ENCODE measurements around the gene EFNA5. TPM values are rescaled to one million over a fixed set of nuclear protein-coding genes. Genes with fewer than 3 reads are reported as not detected.

EFNA5 gene
- total and polyA plus RNA-seq, 2 donors, result 1.7 to 3.6 TPM

DNA sequence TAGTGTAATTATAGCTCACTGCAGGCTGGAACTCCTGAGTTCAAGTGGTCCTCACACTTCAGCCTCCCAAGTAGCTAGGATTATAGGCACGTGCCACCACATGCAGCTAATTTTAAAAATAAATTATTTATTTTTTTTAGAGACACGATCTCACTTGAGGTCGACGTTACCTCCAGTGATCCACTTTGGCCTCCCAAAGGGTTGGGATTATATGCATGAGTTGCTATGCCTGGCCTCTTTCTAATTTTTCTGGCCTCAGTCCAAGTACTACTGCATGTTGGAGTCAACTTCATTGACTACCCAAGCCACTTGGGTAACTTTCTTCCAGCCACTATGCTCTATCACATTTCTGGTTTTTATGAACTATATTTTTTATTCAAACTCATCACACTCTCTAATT, 148.3 kb downstream of the EFNA5 start:
- Histone ChIP-seq H3K4me1 (ENCODE audit: control insufficient read depth in 2 of 2, insufficient read depth in 2 of 2, low read length in 2 of 2) (peaks cover 3 to 12% of the 10 kb centered on the region in 2 donors), H3K9me3 (ENCODE audit: control insufficient read depth in 2 of 2, insufficient read depth in 1 of 2, low read length in 1 of 2) (no peaks in the 10 kb centered on the region), H3K27me3 (ENCODE audit: control insufficient read depth in 2 of 2, insufficient read depth in 1 of 2, low read length in 1 of 2) (no peaks in the 10 kb centered on the region), H3K27ac (ENCODE audit: low read depth in 1 of 2, low read length in 1 of 2) (no peak overlapping the region), H3K4me3 (ENCODE audit: low read length in 2 of 2) (no peak overlapping the region), H3K36me3 (ENCODE audit: control insufficient read depth in 2 of 2, insufficient read depth in 2 of 2, low read length in 1 of 2) (no peaks in the 10 kb centered on the region)
- 97% methylated on average over 4 of the region's 4 CpGs for WGBS
- no peak for DNase-seq (ENCODE audit: low read depth in 6 of 9, low spot score in 9 of 9)

DNA sequence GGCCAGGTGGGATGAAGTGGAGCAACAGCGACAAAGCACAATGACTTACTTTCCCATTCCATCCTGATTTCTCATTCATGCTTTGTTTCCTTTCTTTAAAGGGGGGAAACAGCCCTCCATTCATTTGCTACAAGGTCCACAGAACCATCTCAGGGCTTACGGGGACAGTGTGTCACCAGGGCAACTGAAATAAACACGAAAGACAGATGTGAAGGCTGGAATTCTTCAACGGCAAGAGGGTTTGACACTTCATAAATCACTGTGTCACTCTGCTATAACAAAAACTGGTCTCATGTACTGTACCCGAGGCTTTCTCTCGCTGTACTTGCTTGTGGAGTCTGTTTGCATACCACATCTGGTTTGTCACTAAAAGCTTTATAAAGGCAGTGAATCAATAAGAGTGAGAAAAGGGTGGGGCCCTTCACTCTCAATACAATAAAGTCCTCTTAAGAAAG, 150.8 kb downstream of the EFNA5 start:
- Histone ChIP-seq H3K4me3 (ENCODE audit: low read length in 2 of 2) (no peak overlapping the region), H3K27ac (ENCODE audit: low read depth in 1 of 2, low read length in 1 of 2) (peak overlapping the region in 1 of 2 donors; percentile 41), H3K27me3 (ENCODE audit: control insufficient read depth in 2 of 2, insufficient read depth in 1 of 2, low read length in 1 of 2) (no peaks in the 10 kb centered on the region), H3K9me3 (ENCODE audit: control insufficient read depth in 2 of 2, insufficient read depth in 1 of 2, low read length in 1 of 2) (no peaks in the 10 kb centered on the region), H3K36me3 (ENCODE audit: control insufficient read depth in 2 of 2, insufficient read depth in 2 of 2, low read length in 1 of 2) (no peaks in the 10 kb centered on the region), H3K4me1 (ENCODE audit: control insufficient read depth in 2 of 2, insufficient read depth in 2 of 2, low read length in 2 of 2) (peaks cover 3 to 13% of the 10 kb centered on the region in 2 donors)
- 65% methylated on average over 6 of the region's 6 CpGs for WGBS
- DNase-seq (ENCODE audit: low read depth in 6 of 9, low spot score in 9 of 9), result peak in 1 of 9 donors; percentile 20

DNA sequence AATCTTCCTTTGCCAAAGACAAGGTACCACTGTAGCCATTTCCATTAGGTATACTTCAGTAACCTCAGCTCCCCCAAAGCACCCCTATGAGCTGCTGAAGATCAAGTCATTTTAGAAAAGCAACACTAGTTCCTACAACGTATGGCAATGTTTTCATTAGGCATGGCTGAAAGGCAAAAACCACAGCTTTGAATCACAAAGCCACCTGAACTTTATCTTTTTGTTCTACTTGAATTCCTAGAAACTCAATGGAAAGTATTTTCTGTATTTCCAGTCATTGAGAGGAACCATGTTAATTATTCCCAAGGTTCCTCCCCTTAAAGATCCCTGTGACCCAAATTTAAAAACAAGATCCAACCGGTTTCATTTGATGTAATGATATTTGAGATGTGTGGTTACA, 152.1 kb downstream of the EFNA5 start:
- Histone ChIP-seq H3K27ac (ENCODE audit: low read depth in 1 of 2, low read length in 1 of 2) (no peak overlapping the region), H3K36me3 (ENCODE audit: control insufficient read depth in 2 of 2, insufficient read depth in 2 of 2, low read length in 1 of 2) (no peaks in the 10 kb centered on the region), H3K27me3 (ENCODE audit: control insufficient read depth in 2 of 2, insufficient read depth in 1 of 2, low read length in 1 of 2) (no peaks in the 10 kb centered on the region), H3K9me3 (ENCODE audit: control insufficient read depth in 2 of 2, insufficient read depth in 1 of 2, low read length in 1 of 2) (no peaks in the 10 kb centered on the region), H3K4me1 (ENCODE audit: control insufficient read depth in 2 of 2, insufficient read depth in 2 of 2, low read length in 2 of 2) (peaks cover 16 to 26% of the 10 kb centered on the region in 2 donors), H3K4me3 (ENCODE audit: low read length in 2 of 2) (no peak overlapping the region)
- 81% methylated on average over 2 of the region's 2 CpGs for WGBS
- no peak for DNase-seq (ENCODE audit: low read depth in 6 of 9, low spot score in 9 of 9)

DNA sequence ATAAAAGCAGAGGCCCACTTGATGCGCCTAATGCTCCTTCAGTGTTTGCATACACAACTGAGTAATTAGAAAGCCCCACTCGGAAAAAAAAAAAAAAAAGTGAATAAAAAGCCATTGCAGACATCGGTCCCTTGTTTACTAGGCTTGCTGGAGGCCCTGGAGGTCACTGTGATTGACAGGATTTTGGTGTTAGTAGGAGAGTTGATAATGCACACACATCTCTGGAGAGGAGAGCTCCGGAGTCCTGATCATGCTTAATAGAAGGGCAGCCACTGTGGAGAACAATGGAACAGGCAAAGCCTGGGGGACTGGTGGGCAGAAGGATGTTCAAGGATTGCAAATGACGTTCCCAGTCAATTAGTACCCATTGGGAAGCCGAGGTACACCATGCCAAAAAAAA, 152.5 kb downstream of the EFNA5 start:
- no peaks in the 10 kb centered on the region for H3K9me3 ChIP-seq (ENCODE audit: control insufficient read depth in 2 of 2, insufficient read depth in 1 of 2, low read length in 1 of 2)
- no peaks in the 10 kb centered on the region for H3K27me3 ChIP-seq (ENCODE audit: control insufficient read depth in 2 of 2, insufficient read depth in 1 of 2, low read length in 1 of 2)
- no peak for DNase-seq (ENCODE audit: low read depth in 6 of 9, low spot score in 9 of 9)
- peaks cover 20 to 30% of the 10 kb centered on the region in 2 donors for H3K4me1 ChIP-seq (ENCODE audit: control insufficient read depth in 2 of 2, insufficient read depth in 2 of 2, low read length in 2 of 2)
- 90% methylated on average over 6 of the region's 6 CpGs for WGBS
- no peaks in the 10 kb centered on the region for H3K36me3 ChIP-seq (ENCODE audit: control insufficient read depth in 2 of 2, insufficient read depth in 2 of 2, low read length in 1 of 2)
- H3K4me3 ChIP-seq (ENCODE audit: low read length in 2 of 2), result no peak overlapping the region
- H3K27ac ChIP-seq (ENCODE audit: low read depth in 1 of 2, low read length in 1 of 2), result no peak overlapping the region

DNA sequence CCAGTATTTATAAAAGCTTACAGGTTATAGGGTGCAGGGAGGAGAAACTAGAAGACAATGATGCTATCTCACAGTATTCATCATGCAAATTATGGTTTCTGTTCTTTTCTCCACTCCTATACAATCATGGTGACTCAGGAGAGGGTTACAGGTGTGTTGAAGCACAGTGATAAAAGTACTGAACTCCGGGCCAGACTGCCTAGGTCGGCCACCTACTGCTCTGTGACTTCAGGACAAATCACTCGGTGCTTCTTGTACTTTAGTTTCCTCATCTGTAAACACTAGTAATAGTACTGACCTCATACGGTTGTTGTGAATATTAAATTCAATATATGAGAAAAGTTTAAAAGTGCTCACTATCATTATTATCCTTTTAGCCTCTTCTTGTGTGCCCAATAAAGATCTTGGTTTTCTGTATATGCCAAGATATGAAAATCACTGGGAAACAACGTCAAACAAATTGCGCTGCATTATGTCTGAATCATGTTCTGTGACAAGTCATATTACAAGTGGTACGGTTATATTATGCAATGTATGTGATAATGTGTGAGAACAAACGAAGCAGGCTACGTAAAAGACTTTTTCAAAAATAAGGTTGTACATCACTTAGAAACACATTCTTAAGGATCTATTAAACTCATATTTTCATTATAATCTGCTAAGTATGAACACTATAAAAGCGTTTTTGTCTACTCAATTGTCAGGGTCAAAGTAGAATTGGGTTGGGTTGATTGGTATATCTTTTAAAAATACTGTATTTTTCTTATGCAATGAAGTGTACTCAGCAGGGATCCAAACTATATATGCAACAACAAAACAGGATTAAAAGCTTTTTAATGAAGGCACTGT, 153.3 kb downstream of the EFNA5 start:
- H3K36me3 ChIP-seq (ENCODE audit: control insufficient read depth in 2 of 2, insufficient read depth in 2 of 2, low read length in 1 of 2), result no peaks in the 10 kb centered on the region
- no peak overlapping the region for H3K4me3 ChIP-seq (ENCODE audit: low read length in 2 of 2)
- H3K27me3 ChIP-seq (ENCODE audit: control insufficient read depth in 2 of 2, insufficient read depth in 1 of 2, low read length in 1 of 2), result no peaks in the 10 kb centered on the region
- 97% methylated on average over 10 of the region's 10 CpGs for WGBS
- H3K27ac ChIP-seq (ENCODE audit: low read depth in 1 of 2, low read length in 1 of 2), result no peak overlapping the region
- H3K4me1 ChIP-seq (ENCODE audit: control insufficient read depth in 2 of 2, insufficient read depth in 2 of 2, low read length in 2 of 2), result peaks cover 27 to 37% of the 10 kb centered on the region in 2 donors
- no peaks in the 10 kb centered on the region for H3K9me3 ChIP-seq (ENCODE audit: control insufficient read depth in 2 of 2, insufficient read depth in 1 of 2, low read length in 1 of 2)
- DNase-seq (ENCODE audit: low read depth in 6 of 9, low spot score in 9 of 9), result no peak

DNA sequence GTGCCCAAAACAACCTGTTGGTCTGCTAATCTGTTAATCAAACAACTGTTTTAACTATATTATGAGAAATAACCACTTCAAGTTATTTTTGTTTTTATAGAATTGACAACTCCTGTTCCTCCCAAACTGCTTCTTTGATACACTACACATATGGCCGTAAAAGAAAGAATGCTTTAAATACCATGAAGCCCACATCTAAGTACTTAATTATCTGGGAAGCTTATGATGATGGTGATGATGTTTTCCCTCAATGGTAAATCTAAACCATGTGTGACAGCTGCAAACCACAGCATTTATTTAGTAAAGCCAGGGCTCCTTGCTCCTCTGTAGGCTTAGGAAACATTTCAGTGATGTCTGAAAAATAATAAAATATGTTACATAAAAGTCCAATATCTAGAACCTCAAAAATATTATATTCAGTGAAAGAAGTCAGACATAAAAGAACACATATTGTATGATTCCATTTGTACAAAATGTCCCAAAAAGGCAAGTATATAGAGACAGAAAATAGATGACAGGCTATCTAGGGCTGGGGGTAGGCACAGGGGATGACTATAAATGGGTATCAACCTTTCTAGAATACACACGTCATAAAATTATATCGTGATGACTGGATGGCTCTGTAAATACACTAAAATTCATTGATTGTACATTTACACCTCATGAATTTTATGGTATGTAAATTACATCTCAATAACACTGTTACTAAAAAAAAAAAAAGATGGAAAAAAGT, 154.1 kb downstream of the EFNA5 start:
- H3K27ac ChIP-seq (ENCODE audit: low read depth in 1 of 2, low read length in 1 of 2), result no peak overlapping the region
- DNase-seq (ENCODE audit: low read depth in 6 of 9, low spot score in 9 of 9), result no peak
- no peaks in the 10 kb centered on the region for H3K9me3 ChIP-seq (ENCODE audit: control insufficient read depth in 2 of 2, insufficient read depth in 1 of 2, low read length in 1 of 2)
- H3K36me3 ChIP-seq (ENCODE audit: control insufficient read depth in 2 of 2, insufficient read depth in 2 of 2, low read length in 1 of 2), result no peaks in the 10 kb centered on the region
- H3K4me3 ChIP-seq (ENCODE audit: low read length in 2 of 2), result no peak overlapping the region
- WGBS, result 77% methylated on average over 3 of the region's 3 CpGs
- no peaks in the 10 kb centered on the region for H3K27me3 ChIP-seq (ENCODE audit: control insufficient read depth in 2 of 2, insufficient read depth in 1 of 2, low read length in 1 of 2)
- peaks cover 30 to 43% of the 10 kb centered on the region in 2 donors for H3K4me1 ChIP-seq (ENCODE audit: control insufficient read depth in 2 of 2, insufficient read depth in 2 of 2, low read length in 2 of 2)

DNA sequence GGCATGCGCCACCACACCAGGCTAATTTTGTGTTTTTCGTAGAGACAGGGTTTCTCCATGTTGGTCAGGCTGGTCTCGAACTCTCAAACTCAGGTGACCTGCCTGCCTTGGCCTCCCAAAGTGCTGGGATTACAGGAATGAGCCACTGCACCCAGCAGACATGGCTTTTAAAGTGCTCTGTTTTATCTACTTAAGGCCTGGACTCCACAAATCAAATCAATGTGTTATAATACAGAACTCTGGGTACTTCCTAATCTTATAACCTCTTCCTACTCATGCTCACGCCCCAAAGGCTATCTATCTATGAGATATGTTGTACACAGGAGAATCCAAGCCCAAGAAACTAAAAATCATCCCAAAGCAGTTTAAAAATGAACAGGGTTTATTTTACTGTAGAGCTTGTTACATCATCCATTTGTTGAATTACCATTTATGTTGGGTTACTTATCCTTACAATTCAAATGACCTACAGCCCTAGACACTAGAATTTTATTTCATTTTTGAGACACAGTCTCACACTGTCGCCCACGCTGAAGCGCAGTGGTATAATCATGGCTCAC, 155.1 kb downstream of the EFNA5 start:
- DNase-seq (ENCODE audit: low read depth in 6 of 9, low spot score in 9 of 9), result no peak
- H3K27ac ChIP-seq (ENCODE audit: low read depth in 1 of 2, low read length in 1 of 2), result no peak overlapping the region
- no peaks in the 10 kb centered on the region for H3K27me3 ChIP-seq (ENCODE audit: control insufficient read depth in 2 of 2, insufficient read depth in 1 of 2, low read length in 1 of 2)
- H3K4me3 ChIP-seq (ENCODE audit: low read length in 2 of 2), result no peak overlapping the region
- WGBS, result 97% methylated on average over 7 of the region's 7 CpGs
- no peaks in the 10 kb centered on the region for H3K9me3 ChIP-seq (ENCODE audit: control insufficient read depth in 2 of 2, insufficient read depth in 1 of 2, low read length in 1 of 2)
- H3K36me3 ChIP-seq (ENCODE audit: control insufficient read depth in 2 of 2, insufficient read depth in 2 of 2, low read length in 1 of 2), result no peaks in the 10 kb centered on the region
- peaks cover 30 to 43% of the 10 kb centered on the region in 2 donors for H3K4me1 ChIP-seq (ENCODE audit: control insufficient read depth in 2 of 2, insufficient read depth in 2 of 2, low read length in 2 of 2)

DNA sequence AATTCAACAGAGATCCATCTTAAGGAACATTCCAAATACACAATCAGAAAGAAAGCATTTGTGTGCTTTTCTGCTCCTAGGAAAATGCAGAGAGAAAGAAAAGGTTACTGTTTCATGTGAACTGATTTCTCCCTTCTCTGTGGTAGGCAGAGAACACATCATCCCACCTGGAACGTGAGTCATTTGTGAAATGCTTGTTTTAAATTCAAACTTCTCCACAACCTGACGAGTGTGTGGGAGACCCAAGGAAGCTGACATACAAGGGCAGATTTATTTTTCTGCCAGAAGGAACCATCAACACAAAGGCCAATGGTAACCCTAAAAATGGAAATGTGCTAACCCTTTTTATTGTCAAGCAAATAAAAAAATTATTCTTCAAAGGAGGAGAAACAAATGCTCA, 156.4 kb downstream of the EFNA5 start:
- 95% methylated on average over 2 of the region's 2 CpGs for WGBS
- Histone ChIP-seq H3K4me3 (ENCODE audit: low read length in 2 of 2) (no peak overlapping the region), H3K9me3 (ENCODE audit: control insufficient read depth in 2 of 2, insufficient read depth in 1 of 2, low read length in 1 of 2) (no peaks in the 10 kb centered on the region), H3K4me1 (ENCODE audit: control insufficient read depth in 2 of 2, insufficient read depth in 2 of 2, low read length in 2 of 2) (peaks cover 27 to 36% of the 10 kb centered on the region in 2 donors), H3K27ac (ENCODE audit: low read depth in 1 of 2, low read length in 1 of 2) (peak overlapping the region; percentile 52 to 61), H3K27me3 (ENCODE audit: control insufficient read depth in 2 of 2, insufficient read depth in 1 of 2, low read length in 1 of 2) (no peaks in the 10 kb centered on the region), H3K36me3 (ENCODE audit: control insufficient read depth in 2 of 2, insufficient read depth in 2 of 2, low read length in 1 of 2) (no peaks in the 10 kb centered on the region)
- DNase-seq (ENCODE audit: low read depth in 6 of 9, low spot score in 9 of 9), result no peak
